WERI-Rb-1 (cell line): ENCODE data around the gene PPARD.
A peak's percentile ranks its signal among the peaks of the same experiment; 100 is the strongest.
"Not testable (repeated sequence)": the region's sequence is repeated elsewhere in the genome, so short reads cannot be mapped to it uniquely, and the experiment has no call there.

ENCODE experiments used
- DNase-seq: peaks from one replicate; pipeline ENCODE4 v3.0.0-alpha.2; 2020
- H3K27ac ChIP-seq: fragments of 250-450 bp; sonication (Bioruptor Pico); 2 replicates; pipeline ENCODE4 v1.5.1; 2020; ENCODE audit warnings: mild to moderate bottlenecking, moderate library complexity
- H3K27me3 ChIP-seq: fragments of 250-450 bp; sonication (Bioruptor Pico); 2 replicates; pipeline ENCODE4 v1.5.1; 2021; ENCODE audit warnings: mild to moderate bottlenecking, low read depth, moderate library complexity; ENCODE audit not compliant: insufficient read depth, severe bottlenecking
- H3K36me3 ChIP-seq: fragments of 250-450 bp; sonication (Bioruptor Pico); 2 replicates; pipeline ENCODE4 v1.5.1; 2020; ENCODE audit warnings: mild to moderate bottlenecking, moderate library complexity
- H3K4me3 ChIP-seq: 2 replicates; pipeline ENCODE4 v1.5.1; 2011; ENCODE audit warnings: low read depth, mild to moderate bottlenecking, control low read depth, low read length
- H3K9me3 ChIP-seq: fragments of 250-450 bp; sonication (Bioruptor Pico); 2 replicates; pipeline ENCODE4 v1.5.1; 2021; ENCODE audit warnings: mild to moderate bottlenecking, moderate library complexity; ENCODE audit not compliant: severe bottlenecking
- CTCF ChIP-seq: IDR thresholded peaks from 2 replicates; pipeline ENCODE4 v1.5.1; 2011; ENCODE audit warnings: low read depth, mild to moderate bottlenecking, control low read depth, inconsistent platforms, low read length

The PPARD gene

DNA sequence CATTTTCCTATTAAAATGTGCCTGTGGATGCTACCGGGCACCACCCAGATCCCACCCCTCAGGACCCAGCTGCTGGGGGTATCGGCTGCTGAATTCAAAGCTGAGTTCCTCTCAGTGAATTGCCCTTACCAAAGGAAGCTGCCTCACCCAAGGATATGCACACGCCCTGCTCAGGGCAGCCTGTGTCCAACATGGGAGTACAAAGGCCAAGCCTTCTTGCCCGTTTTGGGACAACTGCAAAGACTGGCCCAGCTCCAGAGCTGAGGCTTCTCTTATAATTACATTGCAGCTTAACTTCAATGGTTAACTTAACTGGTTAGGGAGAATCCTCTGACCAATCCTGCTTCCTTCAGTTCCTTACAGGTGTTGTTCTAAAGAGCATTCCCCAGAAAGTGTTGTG, 89.9 kb downstream of the PPARD start:
- H3K9me3 ChIP-seq, result peaks cover 19% of the 10 kb centered on the region
- DNase-seq, result no peak
- TF ChIP-seq CTCF, result no peak

DNA sequence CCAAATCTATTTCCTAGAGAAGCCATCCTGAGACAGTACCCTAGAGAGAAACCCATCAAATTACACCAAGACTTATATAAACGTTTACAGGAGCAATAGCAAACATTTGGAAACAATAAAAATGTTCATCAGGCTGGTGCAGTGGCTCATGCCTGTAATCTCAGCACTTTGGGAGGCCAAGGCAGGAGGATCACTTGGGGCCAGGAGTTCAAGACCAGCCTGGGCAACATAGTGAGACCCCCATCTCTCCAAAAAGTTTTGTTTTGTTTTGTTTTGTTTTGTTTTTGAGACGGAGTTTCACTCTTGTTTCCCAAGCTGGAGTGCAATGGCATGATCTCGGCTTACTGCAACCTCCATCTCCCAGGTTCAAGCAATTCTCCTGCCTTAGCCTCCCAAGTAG, 90.3 kb downstream of the PPARD start:
- peaks cover 19% of the 10 kb centered on the region for H3K9me3 ChIP-seq
- not testable (repeated sequence) for H3K4me3 ChIP-seq, H3K27me3 ChIP-seq, DNase-seq, H3K36me3 ChIP-seq, H3K27ac ChIP-seq

More for the DNA sequence above, 89.9 kb downstream of the PPARD start:
- Histone ChIP-seq H3K27ac (no peak overlapping the region), H3K4me3 (no peak overlapping the region), H3K36me3 (no peaks in the 10 kb centered on the region; the same call in 1 of the 2 replicates), H3K27me3 (no peaks in the 10 kb centered on the region)

- Histone ChIP-seq H3K4me3 (no peak overlapping the region), H3K9me3 (peaks cover under 1% of the 10 kb centered on the region), H3K36me3 (no peaks in the 10 kb centered on the region), H3K27ac (no peak overlapping the region), H3K27me3 (no peaks in the 10 kb centered on the region)
- TF ChIP-seq CTCF, result no peak
- no peak for DNase-seq
These were observed 92.9 kb downstream of the PPARD start for GRCh38 chr6:35435074-35435837.

DNA sequence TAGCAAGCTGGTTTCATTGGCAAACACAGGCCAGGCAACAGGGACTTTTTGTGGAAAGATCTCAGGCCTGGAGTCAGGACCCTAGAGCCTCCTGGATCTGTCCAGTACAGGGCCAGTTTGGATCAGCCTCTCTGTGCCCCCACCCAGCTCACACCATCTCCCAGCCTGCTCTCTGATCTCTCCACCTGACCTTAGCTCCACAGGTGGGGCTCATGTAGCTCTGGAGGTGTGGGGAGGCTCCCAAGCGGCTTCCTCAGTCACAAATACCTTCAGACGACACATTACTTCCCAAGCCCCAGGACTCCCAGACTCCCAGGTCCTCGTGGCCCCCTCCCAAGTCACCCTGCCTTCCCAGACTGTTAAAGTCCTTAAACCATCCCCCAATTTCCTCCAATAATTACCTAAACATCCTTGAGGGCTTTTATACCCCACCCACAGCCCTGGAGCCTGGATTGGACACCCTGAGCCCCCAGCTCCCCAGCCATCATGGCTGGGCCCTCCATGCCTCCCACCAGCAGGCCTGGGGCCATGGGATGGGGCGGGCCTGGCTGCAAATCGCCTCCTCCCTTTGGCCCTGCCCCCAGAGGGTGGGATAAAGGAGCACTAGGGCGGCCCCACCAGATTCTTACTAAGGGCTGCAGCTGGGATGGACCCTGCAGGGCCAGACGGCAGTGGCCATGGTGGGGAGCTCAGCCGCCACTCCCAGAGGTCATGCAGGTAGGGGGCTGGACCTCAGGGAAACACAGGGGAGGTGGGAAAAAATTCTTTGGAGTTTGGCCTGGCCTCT, 93.9 kb downstream of the PPARD start:
- no peaks in the 10 kb centered on the region for H3K27me3 ChIP-seq
- no peak overlapping the region for H3K4me3 ChIP-seq
- H3K36me3 ChIP-seq, result no peaks in the 10 kb centered on the region
- TF ChIP-seq CTCF, result no peak
- H3K9me3 ChIP-seq, result no peaks in the 10 kb centered on the region
- no peak for DNase-seq
- H3K27ac ChIP-seq, result no peak overlapping the region

DNA sequence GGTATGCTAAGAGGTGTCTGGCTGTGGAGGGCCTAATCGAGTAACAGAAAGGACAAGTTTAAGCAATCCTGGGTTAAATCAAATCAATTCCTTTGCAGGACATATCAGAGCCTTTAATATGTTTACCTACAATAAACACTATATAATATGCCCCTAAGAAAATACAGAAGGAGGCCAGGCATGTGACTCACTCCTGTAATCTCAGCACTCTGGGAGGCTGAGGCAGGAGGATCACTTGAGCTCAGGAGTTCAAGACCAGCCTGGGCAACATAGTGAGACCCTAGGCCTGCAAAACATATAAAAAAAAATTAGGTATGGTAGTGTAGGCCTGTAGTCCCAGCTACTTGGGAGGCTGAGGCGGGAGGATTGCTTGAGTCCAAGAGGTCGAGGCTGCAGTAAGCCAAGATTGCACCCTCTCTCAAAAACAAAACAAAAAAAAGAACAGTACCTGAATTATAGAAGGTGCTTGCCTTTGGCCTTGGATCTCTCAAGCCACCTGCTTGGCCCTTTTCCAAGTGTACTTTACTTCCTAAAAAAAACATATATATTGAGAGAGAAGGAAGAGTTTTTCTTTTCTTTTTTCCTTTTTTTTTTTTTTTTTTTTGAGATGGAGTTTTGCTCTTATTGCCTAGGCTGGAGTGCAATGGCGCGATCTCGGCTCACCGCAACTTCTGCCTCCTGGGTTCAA, 96.2 kb downstream of the PPARD start:
- not testable (repeated sequence) for H3K27me3 ChIP-seq, H3K9me3 ChIP-seq, H3K36me3 ChIP-seq, H3K27ac ChIP-seq, H3K4me3 ChIP-seq, DNase-seq

DNA sequence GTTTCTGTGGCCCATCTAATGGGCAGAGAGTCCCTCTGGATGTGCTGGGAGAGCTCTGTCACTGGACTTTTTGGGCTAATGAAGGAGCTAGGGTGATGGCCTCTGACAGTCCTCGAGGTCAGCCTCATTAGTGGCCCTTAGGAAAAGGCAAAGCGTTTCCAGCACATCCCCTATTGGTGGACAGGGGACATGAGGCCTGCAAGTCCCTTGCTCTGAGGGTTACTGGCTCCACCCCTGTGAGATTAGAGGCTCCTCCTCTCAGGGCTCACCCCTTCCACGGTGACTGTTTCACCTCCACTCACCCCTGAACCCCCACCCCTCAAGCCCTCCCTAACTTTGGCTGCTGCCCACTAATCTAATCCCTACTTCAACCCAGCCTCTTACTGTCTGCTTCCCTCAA, 97.0 kb downstream of the PPARD start:
- Histone ChIP-seq H3K27me3 (no peaks in the 10 kb centered on the region), H3K9me3 (no peaks in the 10 kb centered on the region), H3K27ac (no peak overlapping the region), H3K4me3 (no peak overlapping the region), H3K36me3 (no peaks in the 10 kb centered on the region)
- TF ChIP-seq CTCF, result peak; percentile 24; the same call in 1 of the 2 replicates
- DNase-seq, result peak; percentile 77
